Measurements from ENCODE around the gene TMEM243.
A peak's percentile ranks its signal among the peaks of the same experiment; 100 is the strongest.

Gene TMEM243

GRCh38 chr7:87152897-87153641, 66.5 kb downstream of the TMEM243 start:
- TF ChIP-seq, protein P1, sequence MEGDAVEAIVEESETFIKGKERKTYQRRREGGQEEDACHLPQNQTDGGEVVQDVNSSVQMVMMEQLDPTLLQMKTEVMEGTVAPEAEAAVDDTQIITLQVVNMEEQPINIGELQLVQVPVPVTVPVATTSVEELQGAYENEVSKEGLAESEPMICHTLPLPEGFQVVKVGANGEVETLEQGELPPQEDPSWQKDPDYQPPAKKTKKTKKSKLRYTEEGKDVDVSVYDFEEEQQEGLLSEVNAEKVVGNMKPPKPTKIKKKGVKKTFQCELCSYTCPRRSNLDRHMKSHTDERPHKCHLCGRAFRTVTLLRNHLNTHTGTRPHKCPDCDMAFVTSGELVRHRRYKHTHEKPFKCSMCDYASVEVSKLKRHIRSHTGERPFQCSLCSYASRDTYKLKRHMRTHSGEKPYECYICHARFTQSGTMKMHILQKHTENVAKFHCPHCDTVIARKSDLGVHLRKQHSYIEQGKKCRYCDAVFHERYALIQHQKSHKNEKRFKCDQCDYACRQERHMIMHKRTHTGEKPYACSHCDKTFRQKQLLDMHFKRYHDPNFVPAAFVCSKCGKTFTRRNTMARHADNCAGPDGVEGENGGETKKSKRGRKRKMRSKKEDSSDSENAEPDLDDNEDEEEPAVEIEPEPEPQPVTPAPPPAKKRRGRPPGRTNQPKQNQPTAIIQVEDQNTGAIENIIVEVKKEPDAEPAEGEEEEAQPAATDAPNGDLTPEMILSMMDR (IDR thresholded peaks at IDR 0.05) = no peak

- TF ChIP-seq, protein P1 (IDR thresholded peaks at IDR 0.05) = no peak
These were observed 67.2 kb downstream of the TMEM243 start, which contains the start of gene DMTF1 for GRCh38 chr7:87152112-87152896. Gene DMTF1, plus strand, starts transcription at chr7:87152453. Its CDS starts 12,489 bp downstream, at chr7:87164942.

DNA sequence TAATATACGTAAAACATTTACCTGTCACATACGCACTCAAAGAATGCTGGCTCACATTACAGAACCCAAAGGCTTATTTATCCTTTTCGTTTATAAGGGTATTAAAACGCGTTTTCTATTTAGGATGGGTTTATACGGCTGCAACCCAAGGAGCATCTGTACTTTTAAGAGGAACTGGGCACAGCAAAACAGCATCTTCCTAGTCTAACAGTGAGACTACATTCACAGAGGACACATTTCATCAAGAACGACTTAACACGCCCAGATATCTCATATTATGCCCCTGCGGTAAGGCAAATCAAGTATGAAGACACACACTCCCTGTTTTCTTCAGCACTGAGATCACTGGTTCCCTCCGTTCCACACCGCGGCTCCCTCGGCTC, 67.8 kb downstream of the TMEM243 start:
- TF ChIP-seq, protein P1 (IDR thresholded peaks at IDR 0.05) = no peak

DNA sequence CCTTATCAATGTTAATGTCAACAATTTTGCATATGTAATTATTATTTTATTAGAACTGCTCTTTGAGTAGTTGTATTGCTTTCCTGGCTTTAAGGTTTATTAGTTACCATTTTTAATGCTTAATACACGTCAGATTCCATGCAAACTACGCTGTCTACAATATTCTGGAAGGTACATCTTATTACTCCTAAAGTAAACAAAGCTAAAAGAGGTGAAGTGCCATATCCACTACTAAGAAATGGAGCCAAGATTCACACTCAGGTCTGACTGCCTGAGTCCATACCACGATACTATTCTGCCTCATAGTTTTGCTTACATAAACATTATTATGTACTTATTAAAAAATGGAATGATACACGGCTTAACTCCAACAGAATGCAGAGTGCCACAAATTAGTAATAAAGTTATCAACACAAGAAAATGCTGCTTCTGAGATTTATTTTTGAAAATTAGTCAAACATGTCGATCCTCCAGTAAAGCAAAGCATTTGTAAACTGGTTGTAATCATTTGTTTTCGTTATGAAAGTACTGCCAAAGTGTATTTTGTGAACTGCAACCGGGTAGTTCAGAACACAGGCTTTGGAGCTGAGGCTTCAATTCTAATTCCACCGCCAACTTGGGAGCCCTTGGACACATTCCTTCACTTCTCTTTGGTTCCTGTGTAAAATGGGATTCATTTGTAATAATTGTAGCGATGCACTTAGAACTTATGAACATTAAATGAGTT, 68.4 kb downstream of the TMEM243 start:
- TF ChIP-seq, protein P1 (IDR thresholded peaks at IDR 0.05) = no peak

DNA sequence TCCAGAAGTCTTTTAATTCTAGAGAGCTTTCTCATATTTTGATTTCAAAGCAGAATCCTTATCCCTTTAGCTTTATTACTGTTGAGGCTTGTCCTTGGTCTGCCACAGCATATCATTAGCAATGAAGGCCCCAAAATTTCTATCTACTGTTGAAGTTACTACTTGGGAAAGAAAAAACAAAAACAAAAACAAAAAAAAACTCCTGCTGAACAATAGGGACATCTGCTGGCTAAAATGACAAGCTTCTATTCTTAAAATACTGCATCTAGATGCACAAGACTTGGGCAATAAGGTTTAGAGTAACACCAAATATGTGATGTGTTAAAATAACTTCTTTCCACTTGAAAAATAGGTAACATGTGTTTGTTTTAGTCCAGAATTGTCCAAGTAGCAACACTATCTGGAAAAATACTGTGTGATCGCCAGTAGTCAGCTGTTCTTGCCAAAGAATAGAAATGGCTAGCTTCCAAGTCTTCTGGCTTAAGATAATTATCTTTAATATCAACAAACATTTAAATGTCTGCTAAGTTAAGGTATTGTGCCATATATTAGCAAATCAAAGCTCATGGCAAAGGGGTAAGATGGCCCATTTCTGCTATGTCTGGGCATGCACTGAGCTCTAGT, 71.1 kb downstream of the TMEM243 start:
- TF ChIP-seq, protein P1 (IDR thresholded peaks at IDR 0.05) = peak; percentile 86

DNA sequence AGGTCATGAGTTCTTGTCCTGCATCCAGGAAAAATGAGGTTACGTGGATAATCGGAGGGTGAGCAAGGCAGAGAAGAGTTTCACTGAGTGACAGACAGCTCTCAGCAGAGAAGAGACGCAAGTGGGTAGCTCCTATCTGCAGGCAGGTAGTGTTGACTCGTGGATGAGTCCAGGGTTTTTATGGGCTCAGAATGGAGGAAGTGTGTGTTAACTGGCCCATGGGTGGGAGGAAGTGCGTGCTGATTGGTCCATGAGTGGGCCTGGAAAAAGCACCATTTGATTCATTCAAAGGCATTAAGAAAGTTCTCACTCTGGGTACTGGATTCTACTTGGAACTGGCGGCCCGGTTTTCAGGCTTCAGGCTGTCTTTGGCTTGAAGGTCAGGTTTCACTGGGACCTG, 72.0 kb downstream of the TMEM243 start:
- TF ChIP-seq, protein P1 (IDR thresholded peaks at IDR 0.05) = no peak

Data from LNCAP (cell line).